ENCODE results near the gene MMP15.
"Not testable (repeated sequence)": the region's sequence is repeated elsewhere in the genome, so short reads cannot be mapped to it uniquely, and the experiment has no call there.

Gene MMP15

DNA sequence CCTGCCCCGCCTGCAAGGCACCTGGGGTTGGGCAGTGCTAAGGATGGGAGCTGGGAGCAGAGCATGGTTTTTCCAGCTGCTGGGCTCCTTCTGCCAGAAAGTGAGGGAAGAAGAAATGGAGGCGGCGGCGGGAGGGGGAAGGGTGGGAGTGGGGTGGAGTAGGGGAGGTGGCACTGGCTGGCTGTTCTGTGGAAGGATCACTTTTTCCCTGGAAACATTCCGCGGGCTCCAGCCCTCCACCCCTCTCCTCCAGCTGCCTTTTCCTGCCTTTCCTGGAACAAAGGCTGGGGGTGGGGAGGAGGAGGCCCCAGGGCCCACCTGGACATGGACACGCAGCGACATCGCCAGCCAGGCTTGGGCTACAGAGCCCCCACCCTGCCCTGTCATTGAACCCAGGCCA, 62.5 kb downstream of the MMP15 start:
- no peak for DNase-seq (ENCODE audit: extremely low read depth, low read depth)
- no peak for TF ChIP-seq CTCF (IDR thresholded peaks at IDR 0.05; ENCODE audit: low read depth, low read length, missing control alignments)
- H3K4me3 ChIP-seq (replicated peaks; ENCODE audit: low read depth, low read length), result no peak overlapping the region

DNA sequence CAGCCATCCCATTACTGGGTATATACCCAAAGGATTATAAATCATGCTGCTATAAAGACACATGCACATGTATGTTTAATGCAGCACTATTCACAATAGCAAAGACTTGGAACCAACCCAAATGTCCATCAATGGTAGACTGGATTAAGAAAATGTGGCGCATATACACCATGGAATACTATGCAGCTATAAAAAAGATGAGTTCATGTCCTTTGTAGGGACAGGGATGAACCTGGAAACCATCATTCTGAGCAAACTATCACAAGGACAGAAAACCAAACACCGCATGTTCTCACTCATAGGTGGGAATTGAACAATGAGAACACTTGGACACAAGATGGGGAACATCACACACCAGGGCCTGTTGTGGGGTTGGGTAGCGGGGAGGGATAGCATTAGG, 64.8 kb downstream of the MMP15 start:
- H3K4me3 ChIP-seq (replicated peaks; ENCODE audit: low read depth, low read length); DNase-seq (ENCODE audit: extremely low read depth, low read depth): not testable (repeated sequence)

- H3K4me3 ChIP-seq (replicated peaks; ENCODE audit: low read depth, low read length), result no peak overlapping the region
- TF ChIP-seq CTCF (IDR thresholded peaks at IDR 0.05; ENCODE audit: low read depth, low read length, missing control alignments), result no peak
- no peak for DNase-seq (ENCODE audit: extremely low read depth, low read depth)
Observed at GRCh38 chr16:58094026-58094425, 68.5 kb downstream of the MMP15 start.

DNA sequence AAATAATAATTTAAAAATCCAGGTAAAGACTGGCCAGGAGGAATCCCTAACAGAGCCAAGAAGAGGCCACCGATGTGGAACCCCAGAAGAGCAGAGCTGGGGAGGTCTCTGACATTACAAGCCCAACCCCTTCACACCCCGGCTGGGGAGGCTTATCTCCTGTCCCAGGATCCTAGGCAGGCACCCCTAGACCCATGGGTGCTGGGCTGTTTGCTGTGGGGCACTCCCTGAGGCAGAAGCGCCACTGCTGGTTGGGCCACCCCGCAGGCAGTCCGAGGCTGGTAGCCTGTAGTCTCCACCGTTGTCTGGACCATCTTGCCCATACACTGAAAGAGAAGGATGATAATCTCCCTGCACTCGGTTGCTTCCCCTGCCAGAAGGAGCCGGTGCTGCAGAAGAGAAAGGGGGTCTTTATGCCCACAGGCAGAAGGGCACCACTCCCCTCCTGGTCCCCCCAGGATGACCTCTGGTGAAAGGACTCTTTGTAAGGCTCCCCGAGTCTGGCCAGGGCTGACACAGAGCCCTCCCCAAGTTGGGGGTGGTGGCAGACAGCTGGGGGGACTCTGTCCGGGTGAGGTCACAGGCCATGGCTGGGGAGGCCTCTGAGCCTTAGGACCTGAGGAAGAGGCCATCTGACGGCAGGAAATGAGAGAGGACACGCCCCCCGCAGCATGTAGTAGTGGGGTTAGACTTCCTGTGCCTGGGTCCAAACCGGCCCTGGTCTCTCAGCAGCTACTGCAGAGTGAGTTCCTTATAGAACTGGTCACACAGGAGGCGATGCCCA, 69.4 kb downstream of the MMP15 start:
- DNase-seq (ENCODE audit: extremely low read depth, low read depth), result no peak
- no peak for TF ChIP-seq CTCF (IDR thresholded peaks at IDR 0.05; ENCODE audit: low read depth, low read length, missing control alignments)

DNA sequence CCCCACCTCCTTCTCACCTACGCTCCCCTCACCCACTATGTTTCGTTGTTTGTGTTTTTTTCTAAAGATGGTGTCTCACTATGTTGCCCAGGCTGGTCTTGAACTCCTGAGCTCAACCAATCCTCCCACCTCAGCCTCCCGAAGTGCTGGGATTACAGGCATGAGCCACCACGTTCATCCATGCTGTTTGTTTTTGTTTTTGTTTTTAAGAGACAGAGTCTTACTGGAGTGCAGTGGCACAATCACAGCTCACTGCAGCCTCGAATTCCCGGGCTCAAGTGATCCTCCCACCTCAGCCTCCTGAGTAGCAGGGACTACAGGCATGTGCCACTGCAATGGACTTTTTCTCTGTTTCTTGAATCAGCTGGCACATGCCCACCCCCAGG, 70.0 kb downstream of the MMP15 start:
- not testable (repeated sequence) for H3K4me3 ChIP-seq (replicated peaks; ENCODE audit: low read depth, low read length); DNase-seq (ENCODE audit: extremely low read depth, low read depth)

More for the DNA sequence above, 69.4 kb downstream of the MMP15 start:
- H3K4me3 ChIP-seq (replicated peaks; ENCODE audit: low read depth, low read length), result no peak overlapping the region

DNA sequence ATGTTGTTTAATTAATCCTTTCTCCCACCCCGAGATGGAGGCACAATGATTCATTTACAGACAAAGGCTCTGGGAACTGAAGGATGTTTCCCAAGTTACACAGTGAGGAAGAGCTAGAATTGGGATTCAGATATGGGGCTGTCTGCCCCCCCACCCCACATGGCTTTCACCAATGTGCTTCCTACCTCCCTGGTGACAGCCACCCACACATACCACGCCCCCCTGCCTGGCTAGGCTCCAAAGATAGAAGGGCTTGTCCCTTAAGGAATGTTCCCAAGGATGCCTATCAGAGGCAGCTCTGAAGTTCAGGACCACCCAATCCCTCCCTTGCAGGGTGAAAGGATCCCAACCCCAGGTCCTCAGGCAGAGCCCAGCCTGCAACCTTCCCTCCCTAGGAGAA, 70.7 kb downstream of the MMP15 start:
- DNase-seq (ENCODE audit: extremely low read depth, low read depth), result no peak
- TF ChIP-seq CTCF (IDR thresholded peaks at IDR 0.05; ENCODE audit: low read depth, low read length, missing control alignments), result no peak
- H3K4me3 ChIP-seq (replicated peaks; ENCODE audit: low read depth, low read length), result no peak overlapping the region
